ENCODE results near the gene SEC11C. TPM values are rescaled to one million over a fixed set of nuclear protein-coding genes. Genes with fewer than 3 reads are reported as not detected.

The SEC11C gene
- total and polyA plus RNA-seq, 9 of the 15 experiments (the other 6 are each of a cell fraction or from before 2014, with no cell fraction given), result 22.0 to 71.3 (median 36.5) TPM

DNA sequence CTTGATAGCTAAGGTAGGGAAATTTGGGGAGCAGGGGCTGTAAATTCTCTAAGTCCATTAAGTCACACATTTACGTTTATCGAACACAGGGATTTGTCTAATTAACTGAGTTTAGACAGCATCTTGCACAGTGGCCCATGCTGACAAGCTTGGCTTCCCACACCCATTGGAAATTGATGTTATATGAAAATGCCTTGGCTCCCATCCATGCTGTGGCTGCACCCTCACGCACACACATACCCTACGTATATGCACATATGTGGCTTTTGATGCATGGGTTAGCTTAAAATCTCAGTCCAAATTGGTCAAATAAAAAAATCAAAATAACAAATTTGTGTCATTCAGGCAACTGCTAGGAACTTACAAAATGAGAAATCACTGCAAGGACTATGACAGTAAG is 37.8 kb downstream of the SEC11C start:
- no peak overlapping the region for H3K4me2 ChIP-seq (ENCODE audit: insufficient read depth, low read length)
- FAIRE-seq (no peak), DNase-seq (ENCODE audit: extremely low read depth in 1 of 4, low spot score in 3 of 4) (no peak), ATAC-seq (no peak)
- H3K9me1 ChIP-seq (ENCODE audit: control insufficient read depth, insufficient read depth, low read length), result no peaks in the 10 kb centered on the region
- H3K4me3 ChIP-seq, result no peak overlapping the region
- H2AFZ ChIP-seq (ENCODE audit: low read depth, low read length), result no peak overlapping the region
- in situ Hi-C loops (cut with MboI) (no loop called here), intact Hi-C loops (cut with micrococcal nuclease) (no loop called here)
- ChIA-PET CTCF (ENCODE audit: low intra/inter-chr PET ratio) (no interaction called here), POLR2A (no interaction called here)
- TF ChIP-seq ZNF253 (CRISPR knock-in tag; conservative IDR thresholded peaks at IDR 0.05), result no peak
- TF ChIP-seq DIDO1 (tag; IDR thresholded peaks at IDR 0.05; ENCODE audit: low read depth), result no peak
- TF ChIP-seq ETS2 (tag; IDR thresholded peaks at IDR 0.05; ENCODE audit: borderline replicate concordance, poor library complexity, severe bottlenecking), result no peak
- TF ChIP-seq NCOR1 (IDR thresholded peaks at IDR 0.05), result no peak
- TF ChIP-seq ZFPM2 (CRISPR knock-in tag; IDR thresholded peaks at IDR 0.05), result no peak
- no peak for TF ChIP-seq STAG1 (CRISPR knock-in tag; IDR thresholded peaks at IDR 0.05; ENCODE audit: borderline replicate concordance)
- no peak for TF ChIP-seq ZC3H11A (IDR thresholded peaks at IDR 0.05; ENCODE audit: low read depth, low read length)
- TF ChIP-seq JUND (IDR thresholded peaks at IDR 0.05; ENCODE audit: borderline replicate concordance, low read depth, low read length), result no peak
- no peak for TF ChIP-seq JUND (tag; IDR thresholded peaks at IDR 0.05; ENCODE audit: borderline replicate concordance, low read depth, low read length)
- no peak for TF ChIP-seq POLR2AphosphoS5 (IDR thresholded peaks at IDR 0.05; ENCODE audit: control insufficient read depth, insufficient read depth, low read depth, low read length)
- TF ChIP-seq NEUROD1 (IDR thresholded peaks at IDR 0.05; ENCODE audit: borderline replicate concordance, low read depth, low read length, partially characterized antibody), result no peak
- TF ChIP-seq SMARCC2 (IDR thresholded peaks at IDR 0.05; ENCODE audit: low read depth), result no peak
- TF ChIP-seq FOXP1 (CRISPR knock-in tag; IDR thresholded peaks at IDR 0.05), result no peak
- no TSS peak for BruUV-seq (replicated peaks)
- H3K4me1 ChIP-seq (replicated peaks in 1 of 2; ENCODE audit: control insufficient read depth in 2 of 2, insufficient read depth in 2 of 2, low read length in 2 of 2), result no peaks in the 10 kb centered on the region
- WGBS (ENCODE audit: insufficient coverage, low coverage, missing lambda C conversion rate), result 0% methylated on average over 4 of the region's 4 CpGs
- H3K36me3 ChIP-seq (ENCODE audit: control insufficient read depth, insufficient read depth, low read length), result no peaks in the 10 kb centered on the region
- no peaks in the 10 kb centered on the region for H4K20me1 ChIP-seq (replicated peaks; ENCODE audit: control insufficient read depth, insufficient read depth, low read length)
- no peaks in the 10 kb centered on the region; a peak in 1 of 5 replicates for H3K27me3 ChIP-seq (ENCODE audit: control insufficient read depth in 2 of 2, insufficient read depth in 2 of 2, low read length in 2 of 2)
- H3K79me2 ChIP-seq (ENCODE audit: control insufficient read depth, insufficient read depth, low read length), result no peaks in the 10 kb centered on the region
- H3K9me3 ChIP-seq (replicated peaks; ENCODE audit: control insufficient read depth, insufficient read depth, low read depth, low read length), result 0 out of 2 replicates have a peak, but pooled peaks cover 2% of the 10 kb centered on the region
- no peak overlapping the region for H3K27ac ChIP-seq (ENCODE audit: extremely low read depth, low read depth, low read length)
- H3K9ac ChIP-seq (ENCODE audit: insufficient read depth in 1 of 2, low read depth in 2 of 2, low read length in 2 of 2), result no peak overlapping the region
